Ascending aorta (tissue), 2 donors: ENCODE measurements around the gene RBMS3. TPM values are rescaled to one million over a fixed set of nuclear protein-coding genes. Genes with fewer than 3 reads are reported as not detected.

Experiments used
- DNase-seq, 2 donors: peaks; one replicate each; pipeline ENCODE4 v3.0.0-alpha.2; 2019; ENCODE audit warnings: low spot score in 2 of 2
- H3K27ac ChIP-seq, 2 donors: fragments of 200-600 bp; sonication (generic); one replicate each; pipeline ENCODE4 v1.5.1; 2016 to 2017; ENCODE audit warnings: mild to moderate bottlenecking in 1 of 2
- H3K27me3 ChIP-seq: fragments of 200-600 bp; sonication (generic); one replicate; pipeline ENCODE4 v1.5.1; 2017
- H3K36me3 ChIP-seq, 2 donors: fragments of 200-600 bp; sonication (generic); one replicate each; pipeline ENCODE4 v1.5.1; 2016
- H3K4me1 ChIP-seq, 2 donors: fragments of 200-600 bp; sonication (generic); one replicate each; pipeline ENCODE4 v1.5.1; 2016 to 2017; ENCODE audit warnings: mild to moderate bottlenecking in 1 of 2
- H3K4me3 ChIP-seq, 2 donors: fragments of 200-600 bp; sonication (generic); one replicate each; pipeline ENCODE4 v1.5.1; 2016 to 2017; ENCODE audit warnings: mild to moderate bottlenecking in 1 of 2
- H3K9me3 ChIP-seq, 2 donors: fragments of 200-600 bp; sonication (generic); one replicate each; pipeline ENCODE4 v1.5.1; 2016
- CTCF ChIP-seq, 3 experiments: fragments of 200-600 bp in 2 of 3; fragments of 450-650 bp in 1 of 3; sonication (generic) in 2 of 3; IDR thresholded peaks; one replicate each; pipeline ENCODE4 v1.5.1; 2016 to 2019; ENCODE audit warnings: antibody characterized with exemption in 3 of 3, mild to moderate bottlenecking in 1 of 3, moderate library complexity in 1 of 3
- intact Hi-C: fragments of 100-400 bp; cut with DNase I; formaldehyde crosslinking; loops from one replicate; pipeline ENCODE4 v1.15.1; 2023
- total RNA-seq: library from RNA; depleted of rRNA; stranded (reverse); fragments of >200 nt; gene quantifications from one replicate; pipeline ENCODE4 v1.1.0, GENCODE V29; 2016

RBMS3 gene
- total RNA-seq, 1 donor from 2014 or later, result 65.8 TPM

DNA sequence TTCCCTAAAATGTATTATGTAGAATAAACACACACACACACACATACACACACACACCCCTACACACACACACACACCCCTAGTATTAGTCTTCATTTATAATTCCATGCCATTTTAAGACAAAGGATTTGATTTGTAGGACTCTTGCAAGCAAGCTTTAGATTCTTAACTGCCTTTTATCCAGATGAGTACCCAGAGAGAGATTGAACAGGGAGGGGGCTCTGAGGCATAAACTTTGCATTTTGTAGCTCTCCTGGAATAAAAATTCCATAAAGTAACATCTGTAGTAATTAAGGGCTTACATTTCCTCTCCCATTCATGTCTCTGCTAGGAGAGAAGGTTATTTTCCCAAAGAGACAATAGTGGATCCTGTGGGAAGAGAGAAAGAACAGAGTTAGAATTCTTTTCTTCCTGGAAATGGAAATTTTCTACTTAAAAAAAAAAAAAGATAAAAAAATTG lies 479.4 kb downstream of the RBMS3 start:
- no peak for DNase-seq
- H3K4me3 ChIP-seq, result no peak overlapping the region
- H3K9me3 ChIP-seq, result no peaks in the 10 kb centered on the region
- TF ChIP-seq CTCF (IDR thresholded peaks at IDR 0.05), result no peak
- H3K27ac ChIP-seq, result peak overlapping the region; percentile 76 to 81
- intact Hi-C loops, result no loop called here
- no peaks in the 10 kb centered on the region for H3K27me3 ChIP-seq
- peaks cover 4 to 41% of the 10 kb centered on the region in 2 donors for H3K4me1 ChIP-seq
- no peaks in the 10 kb centered on the region for H3K36me3 ChIP-seq

DNA sequence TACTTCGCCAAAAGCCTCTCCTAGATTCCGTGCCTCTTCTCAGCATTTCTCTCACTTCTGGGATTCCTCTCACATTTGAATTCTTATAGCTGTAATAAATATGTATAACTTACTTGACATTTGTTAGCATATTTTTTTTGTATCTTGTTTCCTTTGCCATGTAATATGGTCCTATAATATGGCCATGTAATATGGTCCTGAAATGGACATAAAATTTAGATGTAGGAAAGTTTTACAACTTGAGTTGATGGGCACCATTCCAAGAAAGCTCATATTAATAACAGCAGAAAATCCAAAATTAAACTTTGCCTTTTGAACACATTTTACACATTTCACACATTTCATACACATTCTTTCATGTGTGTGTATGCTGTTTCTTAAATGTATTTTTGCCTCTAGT lies 480.6 kb downstream of the RBMS3 start:
- Histone ChIP-seq H3K4me3 (no peak overlapping the region), H3K36me3 (no peaks in the 10 kb centered on the region), H3K27ac (peak overlapping the region; percentile 11 to 81), H3K9me3 (no peaks in the 10 kb centered on the region), H3K27me3 (no peaks in the 10 kb centered on the region), H3K4me1 (peaks cover 4 to 41% of the 10 kb centered on the region in 2 donors)
- no peak for DNase-seq
- intact Hi-C loops, result no loop called here
- no peak for TF ChIP-seq CTCF (IDR thresholded peaks at IDR 0.05)

DNA sequence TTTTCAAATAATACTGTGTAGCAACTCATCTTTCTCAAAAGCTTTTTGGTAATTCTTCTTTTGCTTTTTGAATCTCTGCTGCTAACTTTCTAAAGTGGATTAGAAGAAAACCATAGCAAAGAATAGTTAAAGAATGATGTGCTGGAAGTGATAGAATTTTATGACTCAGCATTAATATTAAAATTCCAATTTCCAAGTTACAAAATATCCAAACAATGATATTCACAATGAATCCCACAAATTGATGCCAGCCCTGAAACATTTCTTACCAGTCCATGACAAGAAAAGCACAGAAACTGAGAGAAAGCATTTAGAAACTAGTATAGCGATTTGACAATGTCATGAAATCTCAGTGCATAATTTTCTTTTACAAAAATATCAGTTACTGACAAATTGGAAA lies 482.2 kb downstream of the RBMS3 start:
- Histone ChIP-seq H3K36me3 (no peaks in the 10 kb centered on the region), H3K4me1 (peaks cover 0 to 32% of the 10 kb centered on the region in 2 donors), H3K9me3 (no peaks in the 10 kb centered on the region), H3K4me3 (no peak overlapping the region), H3K27ac (no peak overlapping the region), H3K27me3 (no peaks in the 10 kb centered on the region)
- DNase-seq, result no peak
- intact Hi-C loops, result loop anchor here (2.0 kb wide), 1 partner anchor 426 kb away; no protein-coding TSS in a partner anchor
- TF ChIP-seq CTCF (IDR thresholded peaks at IDR 0.05), result no peak

- no peaks in the 10 kb centered on the region for H3K36me3 ChIP-seq
- no peak for DNase-seq
- TF ChIP-seq CTCF (IDR thresholded peaks at IDR 0.05), result no peak
- no peak overlapping the region for H3K4me3 ChIP-seq
- intact Hi-C loops, result loop anchor here (2.0 kb wide), 1 partner anchor 847 kb away; no protein-coding TSS in a partner anchor
- H3K4me1 ChIP-seq, result peaks cover 0 to 27% of the 10 kb centered on the region in 2 donors
- no peak overlapping the region for H3K27ac ChIP-seq
- H3K27me3 ChIP-seq, result no peaks in the 10 kb centered on the region
- H3K9me3 ChIP-seq, result no peaks in the 10 kb centered on the region
Measured at GRCh38 chr3:29764041-29764440, 483.2 kb downstream of the RBMS3 start.

GRCh38 chr3:29764603-29765254 lies 483.9 kb downstream of the RBMS3 start:
- Histone ChIP-seq H3K27ac (no peak overlapping the region), H3K27me3 (no peaks in the 10 kb centered on the region), H3K4me1 (peaks cover 0 to 20% of the 10 kb centered on the region in 2 donors), H3K9me3 (no peaks in the 10 kb centered on the region), H3K4me3 (no peak overlapping the region), H3K36me3 (no peaks in the 10 kb centered on the region)
- no peak for DNase-seq
- peak; percentile 51 to 65 (median 53) for TF ChIP-seq CTCF (IDR thresholded peaks at IDR 0.05)
- intact Hi-C loops, result loop anchor here (2.0 kb wide), 1 partner anchor 848 kb away; no protein-coding TSS in a partner anchor
